T-helper 17 cell (primary cell): ENCODE data around the gene TUBB. TPM values are rescaled to one million over a fixed set of nuclear protein-coding genes. Genes with fewer than 3 reads are reported as not detected.
"Not testable (repeated sequence)": the region's sequence is repeated elsewhere in the genome, so short reads cannot be mapped to it uniquely, and the experiment has no call there.

Experiments used
- ATAC-seq: fragments of 150-1000 bp; cut with Tn5 transposase; 2 replicates; pipeline ENCODE4 v1.10.0; 2021; ENCODE audit warnings: mild to moderate bottlenecking, moderate library complexity
- DNase-seq, 3 donors: peaks; one replicate each; pipeline versions ENCODE4 v3.0.0 to v3.0.0-alpha.2; 2020 to 2021
- H3K9me3 ChIP-seq: one replicate; pipeline ENCODE4 v1.7.0; 2013; ENCODE audit warnings: low read length, mild to moderate bottlenecking; ENCODE audit not compliant: control insufficient read depth, poor library complexity, severe bottlenecking
- H3K27ac Mint-ChIP-seq: one replicate; pipeline ENCODE4 v1.8.0; 2022; ENCODE audit warnings: mild to moderate bottlenecking, moderate library complexity, mixed read lengths
- H3K27me3 Mint-ChIP-seq: one replicate; pipeline ENCODE4 v1.8.0; 2022; ENCODE audit warnings: mixed read lengths
- H3K36me3 Mint-ChIP-seq: one replicate; pipeline ENCODE4 v1.8.0; 2022; ENCODE audit warnings: low read depth, mixed read lengths
- H3K4me1 Mint-ChIP-seq: one replicate; pipeline ENCODE4 v1.8.0; 2022; ENCODE audit warnings: mild to moderate bottlenecking, mixed read lengths
- H3K4me3 Mint-ChIP-seq: one replicate; pipeline ENCODE4 v1.8.0; 2022; ENCODE audit warnings: mild to moderate bottlenecking, moderate library complexity, mixed read lengths
- total RNA-seq, 4 donors: library from RNA in 2 of 4; stranded (reverse) in 2 of 4; gene quantifications; one replicate each; pipeline ENCODE4 v1.2.3 and lab custom pipeline; 2022 to 2026

TUBB gene
- total RNA-seq, 2 donors from 2014 or later, result 104 to 108 TPM

- ATAC-seq (no peak), DNase-seq (no peak)
- Mint-ChIP-seq H3K27ac (no peak overlapping the region), H3K27me3 (no peaks in the 10 kb centered on the region), H3K4me3 (no peak overlapping the region), H3K4me1 (peaks cover 15% of the 10 kb centered on the region), H3K36me3 (no peaks in the 10 kb centered on the region)
- no peaks in the 10 kb centered on the region for H3K9me3 ChIP-seq
These were observed 39.6 kb downstream of the TUBB start for GRCh38 chr6:30759575-30760239.

GRCh38 chr6:30760549-30760948 lies 40.4 kb downstream of the TUBB start:
- no peaks in the 10 kb centered on the region for H3K9me3 ChIP-seq
- peaks cover 15% of the 10 kb centered on the region for H3K4me1 Mint-ChIP-seq
- no peak for ATAC-seq
- DNase-seq, result no peak
- H3K4me3 Mint-ChIP-seq, result no peak overlapping the region
- H3K27ac Mint-ChIP-seq, result no peak overlapping the region
- no peaks in the 10 kb centered on the region for H3K36me3 Mint-ChIP-seq
- no peaks in the 10 kb centered on the region for H3K27me3 Mint-ChIP-seq

DNA sequence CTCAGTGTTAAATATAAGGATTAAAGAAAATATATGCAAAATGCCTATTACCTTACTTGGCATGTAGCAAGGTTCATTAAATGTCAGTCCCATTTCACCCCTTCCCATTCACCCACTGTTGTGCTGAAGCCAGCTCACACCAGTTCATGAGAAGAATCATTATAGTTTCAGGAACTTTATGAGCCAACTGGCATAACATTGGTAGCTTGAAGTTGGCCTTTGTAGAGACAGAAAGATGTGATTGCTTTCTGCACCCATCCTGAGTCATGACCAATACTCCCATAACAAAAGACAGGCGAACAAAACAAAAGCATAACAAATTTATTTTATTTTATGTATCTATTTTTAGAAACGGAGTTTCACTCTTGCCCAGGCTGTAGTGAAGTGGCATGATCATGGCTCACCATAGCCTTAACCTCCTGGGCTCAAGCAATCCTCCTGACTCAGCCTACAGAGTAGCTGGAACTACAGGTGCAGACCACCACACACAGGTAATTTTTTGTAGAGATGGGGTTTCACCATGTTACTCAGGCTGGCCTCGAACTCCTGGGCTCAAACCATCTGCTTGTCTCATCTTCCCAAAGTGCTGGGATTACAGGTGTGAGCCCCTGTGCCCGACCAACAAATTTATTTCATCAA lies 41.8 kb downstream of the TUBB start:
- Mint-ChIP-seq H3K27me3 (no peaks in the 10 kb centered on the region), H3K36me3 (no peaks in the 10 kb centered on the region), H3K4me1 (peaks cover 22% of the 10 kb centered on the region), H3K27ac (no peak overlapping the region), H3K4me3 (no peak overlapping the region)
- DNase-seq (no peak), ATAC-seq (no peak)
- H3K9me3 ChIP-seq, result no peaks in the 10 kb centered on the region

GRCh38 chr6:30763155-30763617 lies 43.0 kb downstream of the TUBB start:
- no peaks in the 10 kb centered on the region for H3K9me3 ChIP-seq
- Mint-ChIP-seq H3K27me3 (no peaks in the 10 kb centered on the region), H3K36me3 (no peaks in the 10 kb centered on the region), H3K4me1 (peaks cover 20% of the 10 kb centered on the region), H3K27ac (no peak overlapping the region), H3K4me3 (no peak overlapping the region)
- DNase-seq (no peak), ATAC-seq (no peak)

- peak overlapping the region; percentile 1 for H3K4me3 Mint-ChIP-seq
- no peak for DNase-seq
- H3K36me3 Mint-ChIP-seq, result no peaks in the 10 kb centered on the region
- peaks cover 27% of the 10 kb centered on the region for H3K4me1 Mint-ChIP-seq
- ATAC-seq, result no peak
- H3K27me3 Mint-ChIP-seq, result no peaks in the 10 kb centered on the region
- no peak overlapping the region for H3K27ac Mint-ChIP-seq
- no peaks in the 10 kb centered on the region for H3K9me3 ChIP-seq
These were observed 43.7 kb downstream of the TUBB start for GRCh38 chr6:30763618-30764489.

DNA sequence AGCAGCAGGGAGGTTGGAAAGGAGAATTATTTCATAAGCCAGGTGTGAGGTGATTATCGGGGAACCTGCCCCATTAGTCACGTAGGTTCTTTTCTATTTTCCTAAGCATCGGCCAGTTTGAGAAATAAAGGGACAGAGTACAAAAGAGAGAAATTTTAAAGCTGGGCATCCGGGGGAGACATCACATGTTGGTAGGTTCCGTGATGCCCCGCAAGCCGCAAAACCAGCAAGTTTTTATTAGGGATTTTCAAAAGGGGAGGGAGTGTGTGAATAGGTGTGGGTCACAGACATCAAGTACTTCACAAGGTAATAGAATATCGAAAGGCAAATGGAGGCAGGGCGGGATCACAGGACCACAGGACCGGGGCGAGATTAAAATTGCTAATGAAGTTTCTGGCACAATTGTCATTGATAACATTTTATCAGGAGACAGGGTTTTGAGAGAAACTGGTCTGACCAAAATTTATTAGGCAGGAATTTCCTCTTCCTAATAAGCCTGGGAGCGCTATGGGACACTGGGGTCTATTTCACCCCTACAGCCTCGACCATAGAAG lies 44.4 kb downstream of the TUBB start:
- H3K4me1 Mint-ChIP-seq, result peaks cover 34% of the 10 kb centered on the region
- DNase-seq, H3K27ac Mint-ChIP-seq, H3K4me3 Mint-ChIP-seq, H3K36me3 Mint-ChIP-seq, H3K27me3 Mint-ChIP-seq, H3K9me3 ChIP-seq, ATAC-seq: not testable (repeated sequence)

DNA sequence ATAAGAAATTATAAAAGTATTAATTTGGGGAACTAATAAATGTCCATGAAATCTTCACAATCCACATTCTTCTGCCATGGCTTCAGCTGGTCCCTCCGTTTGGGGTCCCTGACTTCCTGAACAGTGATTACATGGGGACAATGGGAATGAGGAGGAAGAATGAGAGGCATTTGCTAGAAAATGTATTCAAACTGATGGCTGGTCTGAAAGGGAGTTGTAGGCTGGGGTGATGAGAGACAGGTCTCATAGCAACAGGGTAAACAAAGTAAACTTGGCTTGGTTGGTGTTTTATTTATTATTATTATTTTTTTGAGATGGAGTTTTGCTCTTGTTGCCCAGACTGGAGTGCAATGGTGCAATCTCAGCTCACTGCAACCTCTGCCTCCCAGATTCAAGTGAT lies 45.3 kb downstream of the TUBB start:
- not testable (repeated sequence) for H3K36me3 Mint-ChIP-seq, H3K4me3 Mint-ChIP-seq, DNase-seq, H3K27me3 Mint-ChIP-seq, H3K9me3 ChIP-seq, ATAC-seq, H3K27ac Mint-ChIP-seq
- H3K4me1 Mint-ChIP-seq, result peaks cover 44% of the 10 kb centered on the region

- no peaks in the 10 kb centered on the region for H3K36me3 Mint-ChIP-seq
- H3K27me3 Mint-ChIP-seq, result no peaks in the 10 kb centered on the region
- H3K4me1 Mint-ChIP-seq, result peaks cover 49% of the 10 kb centered on the region
- H3K9me3 ChIP-seq, result no peaks in the 10 kb centered on the region
- H3K4me3 Mint-ChIP-seq, result no peak overlapping the region
- no peak for ATAC-seq
- DNase-seq, result no peak
- no peak overlapping the region for H3K27ac Mint-ChIP-seq
These were observed 46.5 kb downstream of the TUBB start for GRCh38 chr6:30766461-30767157.

DNA sequence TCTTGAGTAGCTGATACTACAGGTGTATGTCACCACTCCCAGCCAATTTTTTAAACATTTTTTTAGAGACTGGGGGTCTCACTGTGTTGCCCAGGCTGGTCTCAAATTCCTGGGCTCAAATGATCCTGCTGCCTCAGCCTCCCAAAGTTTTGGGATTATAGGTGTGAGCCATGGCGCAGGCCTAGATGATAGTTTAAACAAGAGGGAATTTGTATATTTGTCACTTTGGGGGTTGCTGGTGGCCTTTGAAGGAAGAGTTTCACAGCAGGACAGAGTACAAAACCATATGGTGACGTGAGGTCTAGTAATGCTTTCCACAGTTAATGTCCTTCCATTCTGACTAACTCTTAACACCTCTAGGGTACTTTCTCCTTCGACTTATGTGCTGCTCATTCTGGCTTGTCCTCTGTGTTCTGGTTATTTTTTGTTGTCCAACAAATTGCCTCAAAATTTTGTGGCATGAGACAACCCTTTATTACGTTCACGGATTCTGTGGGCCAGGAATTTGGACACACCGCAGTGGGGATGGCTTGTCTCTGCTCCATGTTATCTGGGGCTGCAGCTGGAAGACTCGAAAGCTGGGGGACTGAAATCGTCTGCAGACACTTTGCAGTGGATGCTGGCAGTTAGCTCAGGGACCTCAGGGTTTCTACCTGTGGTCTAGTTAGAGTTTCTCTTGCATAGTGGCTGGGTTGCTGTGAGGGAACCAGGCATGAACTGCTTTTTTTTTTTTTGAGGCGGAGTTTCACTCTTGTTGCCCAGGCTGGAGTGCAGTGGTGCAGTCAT lies 47.2 kb downstream of the TUBB start:
- H3K4me3 Mint-ChIP-seq, result no peak overlapping the region
- DNase-seq, result no peak
- ATAC-seq, result no peak
- peaks cover 52% of the 10 kb centered on the region for H3K4me1 Mint-ChIP-seq
- no peak overlapping the region for H3K27ac Mint-ChIP-seq
- H3K36me3 Mint-ChIP-seq, result no peaks in the 10 kb centered on the region
- no peaks in the 10 kb centered on the region for H3K9me3 ChIP-seq
- no peaks in the 10 kb centered on the region for H3K27me3 Mint-ChIP-seq

GRCh38 chr6:30767944-30768301 lies 47.8 kb downstream of the TUBB start:
- no peaks in the 10 kb centered on the region for H3K36me3 Mint-ChIP-seq
- H3K9me3 ChIP-seq, result no peaks in the 10 kb centered on the region
- peaks cover 57% of the 10 kb centered on the region for H3K4me1 Mint-ChIP-seq
- peak overlapping the region; percentile 75 for H3K27ac Mint-ChIP-seq
- no peak overlapping the region for H3K4me3 Mint-ChIP-seq
- no peaks in the 10 kb centered on the region for H3K27me3 Mint-ChIP-seq
- ATAC-seq (no peak), DNase-seq (no peak)

DNA sequence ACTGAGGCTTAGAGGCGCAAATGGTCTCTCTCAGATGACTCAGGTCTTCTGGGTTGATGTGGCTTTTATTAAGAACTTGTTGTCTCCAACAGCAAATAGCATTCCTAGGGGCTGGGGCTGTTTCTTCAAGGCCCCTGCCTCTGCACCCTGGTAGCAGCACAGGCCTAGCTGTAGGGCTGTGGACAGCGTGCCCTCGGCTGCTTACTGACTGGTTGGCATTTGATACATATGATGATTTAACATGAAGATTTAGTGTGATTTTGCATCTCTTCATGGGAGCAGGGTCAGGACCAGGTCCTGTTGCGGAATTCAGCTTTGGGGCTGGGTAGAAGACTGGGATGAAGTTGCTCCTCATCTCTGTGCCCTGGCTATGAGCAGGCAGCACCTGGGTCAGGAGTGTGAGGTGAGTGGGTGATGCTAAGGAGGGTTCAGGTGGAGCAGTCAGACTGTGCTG lies 48.5 kb downstream of the TUBB start:
- H3K27ac Mint-ChIP-seq, result peak overlapping the region; percentile 75
- no peaks in the 10 kb centered on the region for H3K27me3 Mint-ChIP-seq
- ATAC-seq, result no peak
- no peak for DNase-seq
- H3K9me3 ChIP-seq, result no peaks in the 10 kb centered on the region
- peak overlapping the region; percentile 86 for H3K4me3 Mint-ChIP-seq
- H3K4me1 Mint-ChIP-seq, result peaks cover 55% of the 10 kb centered on the region
- no peaks in the 10 kb centered on the region for H3K36me3 Mint-ChIP-seq
